ENCODE measurements around the gene PTCD3.

DNA sequence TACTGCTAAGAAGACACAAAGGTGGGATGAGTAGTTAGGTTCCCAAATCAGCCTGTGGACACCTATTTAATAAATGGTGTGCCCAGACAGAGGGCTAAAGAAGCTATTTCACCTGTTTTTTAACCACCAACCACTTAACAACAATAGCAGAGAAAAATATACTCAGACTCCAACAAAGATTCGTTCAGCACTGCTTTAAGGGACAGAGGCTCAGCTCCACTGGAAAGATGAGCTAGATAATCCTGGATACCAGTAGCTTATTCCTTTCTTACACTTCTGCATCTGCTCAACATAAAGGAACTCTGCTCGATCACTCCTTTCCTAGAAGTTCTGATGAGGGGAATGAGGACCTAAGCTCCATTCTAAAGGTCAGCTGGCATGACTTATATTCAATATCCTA lies 44.5 kb downstream of the PTCD3 start:
- TF ChIP-seq, protein P1, sequence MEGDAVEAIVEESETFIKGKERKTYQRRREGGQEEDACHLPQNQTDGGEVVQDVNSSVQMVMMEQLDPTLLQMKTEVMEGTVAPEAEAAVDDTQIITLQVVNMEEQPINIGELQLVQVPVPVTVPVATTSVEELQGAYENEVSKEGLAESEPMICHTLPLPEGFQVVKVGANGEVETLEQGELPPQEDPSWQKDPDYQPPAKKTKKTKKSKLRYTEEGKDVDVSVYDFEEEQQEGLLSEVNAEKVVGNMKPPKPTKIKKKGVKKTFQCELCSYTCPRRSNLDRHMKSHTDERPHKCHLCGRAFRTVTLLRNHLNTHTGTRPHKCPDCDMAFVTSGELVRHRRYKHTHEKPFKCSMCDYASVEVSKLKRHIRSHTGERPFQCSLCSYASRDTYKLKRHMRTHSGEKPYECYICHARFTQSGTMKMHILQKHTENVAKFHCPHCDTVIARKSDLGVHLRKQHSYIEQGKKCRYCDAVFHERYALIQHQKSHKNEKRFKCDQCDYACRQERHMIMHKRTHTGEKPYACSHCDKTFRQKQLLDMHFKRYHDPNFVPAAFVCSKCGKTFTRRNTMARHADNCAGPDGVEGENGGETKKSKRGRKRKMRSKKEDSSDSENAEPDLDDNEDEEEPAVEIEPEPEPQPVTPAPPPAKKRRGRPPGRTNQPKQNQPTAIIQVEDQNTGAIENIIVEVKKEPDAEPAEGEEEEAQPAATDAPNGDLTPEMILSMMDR (IDR thresholded peaks at IDR 0.05): no peak
- TF ChIP-seq EP300 (IDR thresholded peaks at IDR 0.05): no peak
